ENCODE measurements around the gene TLL1.

- no peak for TF ChIP-seq POLR2AphosphoS5 (IDR thresholded peaks at IDR 0.05)
- TF ChIP-seq CTCF (IDR thresholded peaks at IDR 0.05): no peak
These were observed 93.8 kb downstream of the TLL1 start for GRCh38 chr4:165966833-165967232.

All from breast epithelium (tissue), 3 donors.